GM18519 (cell line): ENCODE data around the gene CPED1.
"Not testable (repeated sequence)": the region's sequence is repeated elsewhere in the genome, so short reads cannot be mapped to it uniquely, and the experiment has no call there.

Source experiments
- ATAC-seq: cut with Tn5 transposase; IDR thresholded peaks from one replicate; pipeline ENCODE4 v1.9.1; 2021; ENCODE audit warnings: mild to moderate bottlenecking, moderate library complexity; ENCODE audit not compliant: unreplicated experiment, low FRiP score

CPED1 gene

GRCh38 chr7:121163699-121164098 lies 175.2 kb downstream of the CPED1 start:
- no peak for ATAC-seq

GRCh38 chr7:121164247-121164646 lies 175.7 kb downstream of the CPED1 start:
- ATAC-seq: no peak

DNA sequence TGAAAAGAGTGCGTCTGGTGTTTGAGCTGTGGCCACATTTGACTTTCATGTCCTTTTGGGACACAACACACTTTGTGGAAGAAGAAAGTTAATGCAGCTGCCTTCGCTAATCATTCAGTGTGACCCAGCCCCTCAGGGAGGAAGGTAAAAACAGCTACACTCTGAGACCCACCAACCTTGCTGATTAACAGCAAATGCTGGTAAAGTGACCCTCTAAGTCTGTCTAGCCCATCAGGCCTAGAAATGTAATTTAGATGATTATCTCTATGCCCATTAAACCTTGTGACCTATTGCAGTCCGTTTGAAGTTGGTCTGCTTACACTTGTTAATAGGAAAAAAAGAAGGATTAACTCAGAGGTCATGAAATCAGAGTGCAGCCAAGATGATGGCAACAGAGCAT lies 178.4 kb downstream of the CPED1 start:
- no peak for ATAC-seq

DNA sequence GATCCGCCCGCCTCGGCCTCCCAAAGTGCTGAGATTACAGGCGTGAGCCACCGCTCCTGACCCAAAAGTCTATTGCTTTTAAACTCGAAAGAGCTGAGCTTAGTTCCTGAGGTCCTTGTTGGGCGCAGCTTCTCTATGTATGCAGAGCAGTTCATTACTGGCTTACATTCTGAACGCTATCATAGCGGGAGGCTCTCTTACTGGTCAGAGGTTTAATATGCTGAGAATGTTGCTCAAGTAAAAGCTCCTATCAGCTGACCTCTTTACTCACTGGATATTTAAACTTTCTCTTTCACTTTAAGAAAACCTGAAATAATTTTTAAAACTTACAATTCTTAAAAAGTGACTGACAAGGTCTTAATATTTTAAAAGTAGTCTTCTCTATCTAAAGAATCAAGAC lies 179.5 kb downstream of the CPED1 start:
- ATAC-seq: no peak

DNA sequence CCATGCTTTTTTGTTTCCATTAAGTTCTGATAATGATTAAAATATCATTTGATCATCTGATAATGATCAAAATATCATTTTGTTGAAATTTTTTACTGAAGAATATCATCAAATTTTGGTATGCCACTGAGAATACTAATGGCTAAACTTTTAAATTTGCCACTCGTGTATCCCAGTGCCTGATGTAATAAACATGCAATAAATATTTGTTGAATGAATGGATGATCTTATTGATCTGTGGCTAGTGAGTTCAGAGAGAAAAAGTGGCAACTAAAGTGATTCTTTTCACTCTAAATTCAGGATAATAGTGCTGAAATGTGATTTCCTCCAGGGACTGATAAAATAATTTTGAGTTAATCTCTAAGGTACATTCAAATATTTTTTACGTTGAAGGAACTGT lies 181.0 kb downstream of the CPED1 start:
- no peak for ATAC-seq

DNA sequence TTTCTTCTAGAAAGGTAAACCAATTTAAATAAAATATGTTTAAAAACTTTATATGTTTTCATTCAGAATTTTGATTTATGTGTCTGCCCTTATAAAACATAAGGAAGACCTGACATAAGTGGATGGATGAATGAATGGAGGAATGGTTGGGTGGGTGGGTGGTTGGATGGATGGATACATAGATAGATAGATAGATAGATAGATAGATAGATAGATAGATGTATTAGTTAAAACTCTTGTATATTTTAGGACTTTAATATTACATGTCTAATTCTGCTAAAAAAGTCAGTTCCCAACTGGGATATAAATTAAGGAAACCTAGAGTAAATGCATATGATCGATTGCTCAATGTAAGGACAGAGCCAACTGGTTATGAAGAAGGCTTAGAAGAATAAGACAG lies 184.0 kb downstream of the CPED1 start:
- ATAC-seq: no peak

- no peak for ATAC-seq
Measured at GRCh38 chr7:121175826-121176225, 187.3 kb downstream of the CPED1 start.

- no peak for ATAC-seq
Measured at GRCh38 chr7:121178452-121178851, 189.9 kb downstream of the CPED1 start.

- ATAC-seq: no peak
Measured at GRCh38 chr7:121178869-121179497, 190.5 kb downstream of the CPED1 start.

GRCh38 chr7:121180436-121181063 lies 192.0 kb downstream of the CPED1 start:
- peak; percentile 95 for ATAC-seq

DNA sequence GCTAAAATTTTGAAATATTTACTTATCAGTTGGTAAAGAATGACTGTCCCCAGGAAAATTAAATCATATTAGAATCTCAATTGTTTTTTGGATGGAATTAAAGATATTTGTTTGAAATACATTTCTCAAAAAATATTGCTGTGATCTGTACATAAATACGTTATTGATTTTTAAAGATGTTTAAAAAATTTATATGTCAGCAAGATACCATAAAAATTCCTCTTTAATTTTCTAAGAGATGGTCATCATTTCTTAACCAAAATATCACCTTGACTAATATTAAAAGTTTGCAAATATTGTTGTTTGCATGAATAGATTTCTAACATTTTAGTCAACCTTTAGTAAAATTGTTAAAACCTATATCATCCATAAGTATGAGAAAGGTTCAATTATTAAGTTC lies 192.8 kb downstream of the CPED1 start:
- ATAC-seq: no peak

DNA sequence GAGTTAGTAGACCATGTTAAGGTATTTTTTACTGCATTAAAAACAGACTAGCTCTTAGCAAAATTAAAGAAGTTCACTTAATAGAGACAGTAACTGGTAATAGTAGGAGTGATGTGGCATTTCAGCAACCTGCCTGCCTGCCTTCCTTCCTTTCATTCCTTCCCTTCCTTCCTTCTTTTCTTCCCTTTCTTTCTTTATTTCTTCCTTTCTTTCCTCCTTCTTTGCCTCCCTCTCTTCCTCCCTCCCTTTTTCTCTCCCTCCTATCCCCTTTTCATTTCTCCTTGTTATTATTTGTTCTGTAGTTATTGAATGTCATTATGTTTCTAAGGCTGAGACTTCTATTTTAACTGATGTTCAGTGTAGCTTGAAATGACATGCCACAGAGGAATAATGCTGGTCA lies 193.8 kb downstream of the CPED1 start:
- no peak for ATAC-seq

DNA sequence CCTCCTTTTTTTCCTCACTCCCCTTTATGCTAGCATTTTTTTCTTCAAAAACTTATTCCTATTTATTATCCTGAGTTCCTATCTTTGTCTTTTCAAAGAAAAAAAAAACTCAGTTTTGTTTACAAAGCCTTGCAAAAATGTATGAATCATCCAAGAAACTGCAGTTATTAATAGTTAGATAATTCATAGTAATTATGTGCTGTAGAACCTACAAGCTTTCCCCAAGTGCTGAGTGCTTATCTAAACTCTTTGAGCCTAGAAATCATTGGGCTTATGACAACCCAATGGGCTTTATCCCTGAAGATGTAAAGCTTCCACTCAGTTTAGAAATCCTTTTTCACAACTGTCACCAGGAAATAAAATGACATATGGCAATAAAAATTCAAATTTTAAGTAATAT lies 194.4 kb downstream of the CPED1 start:
- ATAC-seq: no peak

GRCh38 chr7:121183883-121184282 lies 195.4 kb downstream of the CPED1 start:
- not testable (repeated sequence) for ATAC-seq

GRCh38 chr7:121186746-121187145 lies 198.2 kb downstream of the CPED1 start:
- ATAC-seq: no peak

DNA sequence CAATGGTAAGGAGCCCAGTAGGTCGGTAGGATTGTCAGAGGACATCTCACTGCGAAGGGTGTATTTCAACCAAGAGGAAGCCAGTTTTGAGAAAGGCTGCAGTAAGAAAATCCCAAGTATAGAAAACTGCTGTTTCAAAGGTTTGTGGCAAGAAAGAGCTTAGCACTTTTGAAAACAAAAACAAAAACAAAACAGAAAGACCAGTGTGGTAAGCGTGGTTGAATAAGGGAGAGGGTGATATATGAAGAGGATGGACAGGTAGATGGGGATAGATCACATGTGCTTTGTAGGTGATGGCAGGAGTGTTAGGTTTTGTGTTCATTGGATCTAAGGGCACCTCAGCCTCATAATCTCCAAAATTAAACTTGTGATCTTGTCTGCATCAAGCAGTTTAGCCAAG lies 198.7 kb downstream of the CPED1 start:
- ATAC-seq: peak; percentile 67

- no peak for ATAC-seq
Measured at GRCh38 chr7:121187676-121188075, 199.2 kb downstream of the CPED1 start.

- ATAC-seq: no peak
Measured at GRCh38 chr7:121192834-121193233, 204.3 kb downstream of the CPED1 start.

DNA sequence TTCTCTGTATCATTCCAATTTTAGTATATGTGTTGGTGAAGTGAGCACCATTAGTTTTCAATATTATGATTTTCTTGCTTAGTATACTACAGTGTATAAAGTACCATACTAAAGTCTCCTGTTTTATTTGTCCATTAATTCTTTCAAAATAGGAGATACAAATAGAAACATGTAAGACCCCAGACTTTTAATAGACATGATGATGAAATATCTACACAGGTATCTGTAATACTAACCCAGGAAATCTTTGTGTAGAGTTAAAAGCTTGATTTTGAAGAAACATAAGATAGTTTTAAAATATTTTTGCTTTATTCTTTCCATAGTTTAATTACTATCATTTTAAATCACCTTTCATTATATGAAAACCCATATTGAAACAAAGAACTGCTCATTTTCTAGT lies 206.5 kb downstream of the CPED1 start:
- no peak for ATAC-seq

- ATAC-seq: no peak
Measured at GRCh38 chr7:121195874-121196273, 207.4 kb downstream of the CPED1 start.

DNA sequence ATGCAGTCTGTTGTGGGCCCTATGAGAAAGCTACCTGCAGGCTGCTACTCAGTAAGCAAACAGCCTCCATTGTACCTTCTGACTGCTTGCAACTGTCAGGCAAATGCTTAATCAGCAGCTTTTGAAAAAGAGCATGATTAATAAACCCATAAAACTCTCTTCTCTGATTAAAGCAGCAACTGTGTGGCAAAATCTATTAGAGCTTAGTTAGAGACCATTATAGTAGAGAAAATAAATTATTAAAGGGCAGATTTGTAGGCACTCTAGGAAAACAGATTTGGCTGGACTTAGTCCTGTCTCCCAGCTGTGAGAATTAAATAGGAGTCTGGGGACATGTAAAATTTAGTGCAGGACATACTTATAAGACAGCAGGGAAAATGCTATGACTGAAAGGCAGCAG lies 207.8 kb downstream of the CPED1 start:
- ATAC-seq: no peak

- no peak for ATAC-seq
Measured at GRCh38 chr7:121197455-121197854, 208.9 kb downstream of the CPED1 start.

DNA sequence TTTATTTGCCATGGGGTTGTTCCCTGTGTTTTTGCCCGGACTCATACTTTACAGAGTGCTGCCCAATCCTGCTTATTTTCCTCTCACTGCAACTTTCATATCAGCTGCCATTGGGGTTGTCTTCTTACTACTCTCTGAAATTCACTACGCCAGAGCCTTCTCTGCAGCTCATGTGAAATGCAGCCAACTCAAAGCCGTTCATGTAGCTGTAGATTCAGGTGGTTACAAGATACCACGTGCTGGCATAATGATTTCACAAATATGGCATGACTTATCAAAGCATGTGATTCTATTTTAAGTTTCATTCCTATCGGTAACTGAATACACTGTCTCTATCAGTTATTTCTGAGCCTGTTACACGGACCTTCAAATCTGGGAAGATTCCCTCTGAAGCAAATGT lies 210.0 kb downstream of the CPED1 start:
- ATAC-seq: no peak
